Caco-2 (cell line): Measurements from ENCODE around the gene GPC6. TPM values are rescaled to one million over a fixed set of nuclear protein-coding genes. Genes with fewer than 3 reads are reported as not detected.

Experiments used
- BruUV-seq: library from RNA; stranded (reverse); fragments of 400-500 nt; replicated peaks from 2 replicates; lab custom pipeline; 2021; lab: Mats Ljungman, UMichigan
- CTCF ChIA-PET: fragments of 300-600 bp; sonication (Branson Sonifier 250); formaldehyde crosslinking; loops from one replicate; lab custom pipeline; 2022; ENCODE audit warnings: antibody characterized with exemption; lab: Charles Lee
- POLR2A ChIA-PET: fragments of 300-600 bp; sonication (Branson Sonifier 250); formaldehyde crosslinking; loops from one replicate; lab custom pipeline; 2022; ENCODE audit warnings: antibody characterized with exemption; lab: Charles Lee
- DNase-seq, 2 experiments: peaks; one replicate each; pipeline versions ENCODE4 v3.0.0 to v3.0.0-alpha.2; 2020 to 2022
- H3K27me3 ChIP-seq: replicated peaks from 2 replicates; pipeline ENCODE4 v1.6.0; 2011; ENCODE audit warnings: low read length; ENCODE audit not compliant: control insufficient read depth, insufficient read depth
- H3K36me3 ChIP-seq: 2 replicates; pipeline ENCODE4 v1.5.1; 2011; ENCODE audit warnings: low read length; ENCODE audit not compliant: control insufficient read depth, insufficient read depth
- H3K4me1 ChIP-seq: fragments of 250-450 bp; sonication (Bioruptor Pico); 2 replicates; pipeline ENCODE4 v1.5.1; 2020; ENCODE audit warnings: mild to moderate bottlenecking
- H3K4me3 ChIP-seq: 2 replicates; pipeline ENCODE4 v1.5.1; 2011; ENCODE audit warnings: low read depth, mild to moderate bottlenecking, control low read depth, low read length
- H3K9me3 ChIP-seq: fragments of 250-450 bp; sonication (Bioruptor Pico); 2 replicates; pipeline ENCODE4 v1.5.1; 2020; ENCODE audit warnings: mild to moderate bottlenecking, moderate library complexity
- H3K27ac Mint-ChIP-seq: one replicate; pipeline ENCODE4 v1.8.0; 2022; ENCODE audit warnings: mixed read lengths; ENCODE audit not compliant: unreplicated experiment
- H3K27me3 Mint-ChIP-seq: one replicate; pipeline ENCODE4 v1.8.0; 2022; ENCODE audit warnings: mixed read lengths; ENCODE audit not compliant: insufficient read depth, unreplicated experiment
- H3K36me3 Mint-ChIP-seq: one replicate; pipeline ENCODE4 v1.8.0; 2022; ENCODE audit warnings: mild to moderate bottlenecking, mixed read lengths; ENCODE audit not compliant: insufficient read depth, unreplicated experiment
- H3K4me1 Mint-ChIP-seq: one replicate; pipeline ENCODE4 v1.8.0; 2022; ENCODE audit warnings: low read depth, mixed read lengths; ENCODE audit not compliant: unreplicated experiment
- H3K4me3 Mint-ChIP-seq: one replicate; pipeline ENCODE4 v1.8.0; 2022; ENCODE audit warnings: mild to moderate bottlenecking, moderate library complexity, mixed read lengths; ENCODE audit not compliant: unreplicated experiment
- H3K9me3 Mint-ChIP-seq: one replicate; pipeline ENCODE4 v1.8.0; 2022; ENCODE audit warnings: mixed read lengths; ENCODE audit not compliant: unreplicated experiment
- CTCF ChIP-seq, 2 experiments: fragments of 200-600 bp in 1 of 2; IDR thresholded peaks; 1 replicate in 1 of 2; 2 replicates in 1 of 2; pipeline versions ENCODE4 v1.5.1 to v1.8.0; 2011 to 2022; ENCODE audit warnings: antibody characterized with exemption in 1 of 2, control low read depth in 1 of 2, inconsistent platforms in 1 of 2, low read depth in 1 of 2, low read length in 1 of 2, mild to moderate bottlenecking in 1 of 2, moderate library complexity in 1 of 2; ENCODE audit not compliant: insufficient read depth in 1 of 2, severe bottlenecking in 1 of 2, unreplicated experiment in 1 of 2
- intact Hi-C: fragments of 100-400 bp; cut with micrococcal nuclease; formaldehyde crosslinking; loops from one replicate; pipeline ENCODE4 v1.10.0; 2022; ENCODE audit not compliant: unreplicated experiment
- total RNA-seq: library from RNA; stranded (reverse); gene quantifications from 2 replicates; pipeline ENCODE4 v1.2.3, GENCODE V29; 2022

Gene GPC6
- total RNA-seq, 1 experiment from 2014 or later = 0.16 TPM

GRCh38 chr13:93730780-93731179 is 504.2 kb downstream of the GPC6 start:
- no peaks in the 10 kb centered on the region for H3K4me1 ChIP-seq
- H3K36me3 Mint-ChIP-seq = no peaks in the 10 kb centered on the region
- no peaks in the 10 kb centered on the region for H3K9me3 ChIP-seq
- ChIA-PET POLR2A (no interaction called here), CTCF (no interaction called here)
- H3K4me1 Mint-ChIP-seq = peaks cover 6% of the 10 kb centered on the region
- BruUV-seq = no TSS peak
- intact Hi-C loops = no loop called here
- peaks cover 4% of the 10 kb centered on the region for H3K27me3 Mint-ChIP-seq
- H3K4me3 ChIP-seq = no peak overlapping the region
- H3K4me3 Mint-ChIP-seq = no peak overlapping the region
- H3K27me3 ChIP-seq = no peaks in the 10 kb centered on the region
- no peak for TF ChIP-seq CTCF (IDR thresholded peaks at IDR 0.05; ENCODE audit: insufficient read depth in 1 of 2, low read depth in 1 of 2, low read length in 1 of 2, severe bottlenecking in 1 of 2, unreplicated experiment in 1 of 2)
- H3K27ac Mint-ChIP-seq = no peak overlapping the region
- no peak for DNase-seq
- no peaks in the 10 kb centered on the region for H3K9me3 Mint-ChIP-seq
- H3K36me3 ChIP-seq = no peaks in the 10 kb centered on the region

- Mint-ChIP-seq H3K27ac (no peak overlapping the region), H3K36me3 (no peaks in the 10 kb centered on the region), H3K4me3 (no peak overlapping the region), H3K4me1 (peaks cover 6% of the 10 kb centered on the region), H3K27me3 (peaks cover 4% of the 10 kb centered on the region), H3K9me3 (no peaks in the 10 kb centered on the region)
- TF ChIP-seq CTCF (IDR thresholded peaks at IDR 0.05; ENCODE audit: insufficient read depth in 1 of 2, low read depth in 1 of 2, low read length in 1 of 2, severe bottlenecking in 1 of 2, unreplicated experiment in 1 of 2) = no peak
- ChIA-PET POLR2A (no interaction called here), CTCF (no interaction called here)
- DNase-seq = no peak
- no peaks in the 10 kb centered on the region for H3K36me3 ChIP-seq
- no TSS peak for BruUV-seq
- intact Hi-C loops = no loop called here
- no peak overlapping the region for H3K4me3 ChIP-seq
- no peaks in the 10 kb centered on the region for H3K27me3 ChIP-seq
- H3K4me1 ChIP-seq = no peaks in the 10 kb centered on the region
- H3K9me3 ChIP-seq = no peaks in the 10 kb centered on the region
Measured at GRCh38 chr13:93732186-93732585, 505.6 kb downstream of the GPC6 start.

- Mint-ChIP-seq H3K4me3 (no peak overlapping the region), H3K9me3 (no peaks in the 10 kb centered on the region), H3K27ac (no peak overlapping the region), H3K27me3 (peaks cover 4% of the 10 kb centered on the region), H3K36me3 (no peaks in the 10 kb centered on the region), H3K4me1 (peaks cover under 1% of the 10 kb centered on the region)
- DNase-seq = no peak
- CTCF ChIA-PET = no interaction called here
- no peaks in the 10 kb centered on the region for H3K36me3 ChIP-seq
- no peaks in the 10 kb centered on the region for H3K27me3 ChIP-seq
- no peaks in the 10 kb centered on the region for H3K9me3 ChIP-seq
- TF ChIP-seq CTCF (IDR thresholded peaks at IDR 0.05; ENCODE audit: insufficient read depth in 1 of 2, low read depth in 1 of 2, low read length in 1 of 2, severe bottlenecking in 1 of 2, unreplicated experiment in 1 of 2) = no peak
- H3K4me3 ChIP-seq = no peak overlapping the region
- H3K4me1 ChIP-seq = no peaks in the 10 kb centered on the region; the same call in 1 of the 2 replicates
- BruUV-seq = no TSS peak
- intact Hi-C loops = no loop called here
- POLR2A ChIA-PET = no interaction called here
Measured at GRCh38 chr13:93736081-93736480, 509.5 kb downstream of the GPC6 start.
